ENCODE measurements around the gene BMERB1.

BMERB1 gene

DNA sequence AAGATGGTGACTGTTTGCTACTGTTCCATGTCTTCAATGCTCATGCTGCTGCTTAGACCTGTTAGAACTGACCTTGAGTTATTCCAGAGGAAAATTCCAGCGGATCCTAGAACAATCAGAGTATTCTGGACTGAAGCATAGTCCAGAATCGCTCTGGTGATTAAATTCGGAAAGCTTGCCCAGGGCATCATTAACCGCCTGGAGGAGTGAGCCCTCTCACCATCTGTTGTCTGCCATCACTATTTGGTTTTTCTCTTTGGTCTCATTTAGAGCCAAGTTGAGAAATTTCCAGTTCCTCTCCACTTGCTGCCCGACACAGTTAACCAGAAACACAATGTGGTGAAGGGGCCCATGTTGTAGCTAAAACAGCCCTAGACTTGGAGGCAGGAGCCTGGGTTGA, 104.1 kb downstream of the BMERB1 start:
- TF ChIP-seq, protein P1, sequence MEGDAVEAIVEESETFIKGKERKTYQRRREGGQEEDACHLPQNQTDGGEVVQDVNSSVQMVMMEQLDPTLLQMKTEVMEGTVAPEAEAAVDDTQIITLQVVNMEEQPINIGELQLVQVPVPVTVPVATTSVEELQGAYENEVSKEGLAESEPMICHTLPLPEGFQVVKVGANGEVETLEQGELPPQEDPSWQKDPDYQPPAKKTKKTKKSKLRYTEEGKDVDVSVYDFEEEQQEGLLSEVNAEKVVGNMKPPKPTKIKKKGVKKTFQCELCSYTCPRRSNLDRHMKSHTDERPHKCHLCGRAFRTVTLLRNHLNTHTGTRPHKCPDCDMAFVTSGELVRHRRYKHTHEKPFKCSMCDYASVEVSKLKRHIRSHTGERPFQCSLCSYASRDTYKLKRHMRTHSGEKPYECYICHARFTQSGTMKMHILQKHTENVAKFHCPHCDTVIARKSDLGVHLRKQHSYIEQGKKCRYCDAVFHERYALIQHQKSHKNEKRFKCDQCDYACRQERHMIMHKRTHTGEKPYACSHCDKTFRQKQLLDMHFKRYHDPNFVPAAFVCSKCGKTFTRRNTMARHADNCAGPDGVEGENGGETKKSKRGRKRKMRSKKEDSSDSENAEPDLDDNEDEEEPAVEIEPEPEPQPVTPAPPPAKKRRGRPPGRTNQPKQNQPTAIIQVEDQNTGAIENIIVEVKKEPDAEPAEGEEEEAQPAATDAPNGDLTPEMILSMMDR (IDR thresholded peaks at IDR 0.05) = no peak

DNA sequence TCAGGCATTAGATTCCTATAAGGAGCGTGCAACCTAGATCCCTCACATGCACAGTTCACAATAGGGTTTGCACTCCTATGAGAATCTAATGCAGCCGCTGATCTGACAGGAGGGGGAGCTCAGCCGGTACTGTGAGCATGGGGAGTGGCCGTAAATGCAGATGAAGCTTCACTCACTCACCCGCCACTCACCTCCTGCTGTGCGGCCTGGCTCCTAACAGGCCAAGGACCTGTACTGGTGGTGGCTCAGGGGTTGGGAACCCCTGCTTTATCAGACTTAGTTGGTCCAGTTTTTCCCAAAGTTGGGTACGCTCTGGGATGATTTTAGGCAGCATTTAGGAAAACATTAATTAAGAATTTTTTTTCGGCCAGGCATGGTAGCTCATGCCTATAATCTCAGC, 104.8 kb downstream of the BMERB1 start:
- TF ChIP-seq, protein P1 (IDR thresholded peaks at IDR 0.05) = no peak

DNA sequence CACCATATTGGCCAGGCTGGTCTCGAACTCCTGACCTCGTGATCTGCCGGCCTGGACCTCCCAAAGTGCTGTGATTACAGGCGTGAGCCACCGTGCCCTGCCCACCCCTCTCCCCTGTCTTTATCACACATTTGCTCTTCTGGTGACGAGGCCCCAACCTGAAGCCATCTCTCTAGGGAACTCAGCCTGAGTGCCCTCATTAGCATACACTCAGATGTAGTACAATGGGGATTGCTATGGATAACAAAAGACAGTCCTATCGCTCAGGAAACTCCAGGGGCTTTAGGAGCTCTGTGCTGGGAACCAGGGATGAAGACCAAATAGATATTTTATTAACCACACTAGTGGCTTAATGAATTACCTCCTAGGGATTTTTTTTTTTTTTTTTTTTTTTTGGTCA, 107.9 kb downstream of the BMERB1 start:
- TF ChIP-seq, protein P1 (IDR thresholded peaks at IDR 0.05) = no peak

DNA sequence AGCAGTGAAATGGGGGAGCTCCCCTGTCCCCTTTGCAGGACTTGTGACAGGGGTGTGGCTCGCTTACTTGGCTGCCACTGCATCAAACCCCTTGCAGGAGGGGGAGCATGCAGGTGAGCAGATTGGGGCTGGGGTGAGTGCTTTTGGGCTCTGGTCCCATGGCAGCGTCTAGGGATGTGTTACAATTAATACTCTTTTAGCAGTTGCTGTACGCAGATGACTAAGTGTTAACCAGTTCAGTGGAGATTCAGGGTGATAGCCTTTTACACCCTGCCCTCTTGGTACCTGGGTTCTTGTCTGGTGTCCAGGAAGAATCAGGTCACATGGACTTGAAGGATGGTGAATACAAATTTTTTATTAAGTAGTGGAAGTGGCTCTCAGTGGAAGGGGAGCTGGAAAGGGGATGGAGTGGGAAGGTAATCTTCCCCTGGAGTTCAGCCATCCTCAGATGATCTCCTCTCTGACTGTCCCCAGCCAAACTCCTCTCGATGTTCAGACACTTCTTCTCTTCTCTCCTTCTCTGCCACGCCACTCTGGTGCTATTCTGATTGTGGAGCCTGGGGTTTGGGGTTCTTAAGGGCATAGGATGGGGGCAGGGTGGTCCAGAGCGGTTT, 108.5 kb downstream of the BMERB1 start:
- TF ChIP-seq, protein P1 (IDR thresholded peaks at IDR 0.05) = no peak

DNA sequence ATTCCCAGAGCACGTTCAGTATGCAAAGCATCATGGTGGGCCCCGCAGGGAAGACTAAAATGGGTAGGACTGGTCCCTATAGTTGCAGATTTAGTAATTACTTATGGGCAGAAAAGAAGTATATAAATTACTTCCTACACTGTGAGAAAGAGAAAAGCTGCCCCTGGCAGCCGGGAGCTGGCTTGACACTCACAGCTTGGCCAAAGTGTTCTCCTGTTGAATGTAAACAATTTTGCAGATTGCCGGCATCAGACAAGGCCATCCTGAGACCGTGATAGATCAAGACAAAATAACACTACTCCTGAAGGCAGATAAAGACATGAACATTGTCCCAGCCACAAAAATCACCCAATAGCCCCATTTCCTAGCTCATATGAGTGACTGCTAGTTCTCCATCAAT, 110.0 kb downstream of the BMERB1 start:
- TF ChIP-seq, protein P1 (IDR thresholded peaks at IDR 0.05) = no peak

DNA sequence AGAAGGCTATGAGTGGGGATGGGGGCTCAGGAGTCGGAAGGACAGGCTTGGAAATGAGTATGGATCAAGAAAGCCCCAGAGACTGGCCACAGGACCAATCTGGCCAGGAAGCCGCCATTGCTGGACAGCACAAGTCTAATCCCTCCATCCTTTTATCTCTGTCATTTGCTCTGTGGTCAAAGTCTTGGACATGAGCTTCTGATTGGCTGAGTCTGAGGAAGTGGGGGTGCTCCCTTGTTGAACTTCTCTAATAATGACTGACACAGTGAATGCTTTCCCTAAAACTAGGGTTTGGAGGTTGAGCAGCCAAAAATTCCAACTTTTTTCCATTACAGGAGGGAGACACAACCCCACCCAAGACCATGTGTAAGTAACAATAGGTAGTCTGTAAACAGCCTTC, 111.2 kb downstream of the BMERB1 start:
- TF ChIP-seq, protein P1 (IDR thresholded peaks at IDR 0.05) = no peak

DNA sequence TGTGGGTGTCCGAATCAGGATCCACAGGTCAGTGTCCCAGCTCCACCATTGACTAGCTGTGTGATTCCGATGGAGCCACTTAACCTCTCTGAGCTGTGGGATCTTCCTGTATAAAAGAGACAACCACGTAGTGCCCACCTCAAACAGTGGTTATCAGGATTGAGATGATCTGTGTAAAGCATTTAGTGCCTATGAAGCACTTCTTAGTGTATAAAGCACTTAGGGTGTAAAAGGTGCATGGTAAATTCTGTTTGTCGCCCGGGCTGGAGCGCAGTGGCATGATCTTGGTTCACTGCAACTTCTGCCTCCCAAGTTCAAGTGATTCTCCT, 113.3 kb downstream of the BMERB1 start:
- TF ChIP-seq, protein P1 (IDR thresholded peaks at IDR 0.05) = no peak

DNA sequence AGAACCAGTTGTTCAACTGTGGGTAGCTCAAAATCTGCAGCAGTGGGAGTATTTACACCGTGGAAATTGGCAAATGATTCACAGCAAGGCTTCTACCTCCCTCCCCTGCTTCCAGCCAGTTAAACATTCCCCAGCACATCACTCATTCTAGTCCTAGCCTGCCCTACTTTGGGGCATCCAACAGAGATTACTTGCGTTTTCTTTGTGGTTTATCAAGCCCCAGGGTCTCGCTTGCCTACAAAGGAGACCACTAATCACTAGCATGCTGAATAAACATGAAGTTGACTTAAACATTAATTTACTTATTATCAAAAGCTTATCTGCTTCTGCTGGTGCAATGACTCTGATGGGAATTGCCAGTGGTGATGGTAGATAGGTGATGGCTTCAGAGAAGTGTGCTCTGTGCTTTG, 114.1 kb downstream of the BMERB1 start:
- TF ChIP-seq, protein P1 (IDR thresholded peaks at IDR 0.05) = no peak
